Hepatocyte (in vitro differentiated cells): ENCODE measurements around the gene NR3C2. TPM values are rescaled to one million over a fixed set of nuclear protein-coding genes. Genes with fewer than 3 reads are reported as not detected.

Experiments
- DNase-seq: peaks from one replicate; pipeline ENCODE4 v3.0.0-alpha.2; 2016; ENCODE audit warnings: low spot score
- H2AFZ ChIP-seq: fragments of 200-600 bp; sonication (generic); 2 replicates; pipeline ENCODE4 v1.6.0; 2016; ENCODE audit warnings: antibody characterized with exemption, mild to moderate bottlenecking
- H3K27ac ChIP-seq: fragments of 200-600 bp; sonication (generic); 2 replicates; pipeline ENCODE4 v1.5.1; 2016; ENCODE audit warnings: mild to moderate bottlenecking
- H3K27me3 ChIP-seq: fragments of 200-600 bp; sonication (generic); 2 replicates; pipeline ENCODE4 v1.6.1; 2016
- H3K36me3 ChIP-seq: fragments of 200-600 bp; sonication (generic); replicated peaks from 2 replicates; pipeline ENCODE4 v1.5.1; 2016; ENCODE audit warnings: low read depth; ENCODE audit not compliant: insufficient read depth
- H3K4me1 ChIP-seq: fragments of 200-600 bp; sonication (generic); 2 replicates; pipeline ENCODE4 v1.5.1; 2016; ENCODE audit warnings: mild to moderate bottlenecking, moderate library complexity; ENCODE audit not compliant: insufficient read depth
- H3K4me2 ChIP-seq: fragments of 200-600 bp; sonication (generic); 2 replicates; pipeline ENCODE4 v1.6.0; 2016
- H3K4me3 ChIP-seq: fragments of 200-600 bp; sonication (generic); 2 replicates; pipeline ENCODE4 v1.5.1; 2016; ENCODE audit warnings: mild to moderate bottlenecking
- H3K79me2 ChIP-seq: fragments of 200-600 bp; sonication (generic); 2 replicates; pipeline ENCODE4 v1.6.0; 2017; ENCODE audit warnings: mild to moderate bottlenecking
- H3K9me2 ChIP-seq: fragments of 200-600 bp; sonication (generic); replicated peaks from 2 replicates; pipeline ENCODE4 v1.6.0; 2017; ENCODE audit warnings: mild to moderate bottlenecking; ENCODE audit not compliant: insufficient read depth
- H3K9me3 ChIP-seq: fragments of 200-600 bp; sonication (generic); 2 replicates; pipeline ENCODE4 v1.5.1; 2016; ENCODE audit warnings: low read depth, mild to moderate bottlenecking
- H4K20me1 ChIP-seq: fragments of 200-600 bp; sonication (generic); 2 replicates; pipeline ENCODE4 v1.6.0; 2016; ENCODE audit warnings: mild to moderate bottlenecking; ENCODE audit not compliant: insufficient read depth, poor library complexity, severe bottlenecking
- CTCF ChIP-seq: fragments of 200-600 bp; sonication (generic); IDR thresholded peaks from 2 replicates; pipeline ENCODE4 v1.5.1; 2016; ENCODE audit warnings: antibody characterized with exemption, mild to moderate bottlenecking; ENCODE audit not compliant: poor library complexity
- EZH2 ChIP-seq: fragments of 200-600 bp; sonication (generic); IDR thresholded peaks from 2 replicates; pipeline ENCODE4 v1.6.1; 2016; ENCODE audit warnings: antibody characterized with exemption, mild to moderate bottlenecking, borderline replicate concordance
- EZH2phosphoT487 ChIP-seq: fragments of 200-600 bp; sonication (generic); IDR thresholded peaks from one replicate; pipeline ENCODE4 v1.6.1; 2018; ENCODE audit warnings: antibody characterized with exemption, mild to moderate bottlenecking, low read depth, moderate library complexity; ENCODE audit not compliant: unreplicated experiment, severe bottlenecking
- WGBS: methylation state at CpG from one replicate; pipeline ENCODE4 v1.1.6; 2016; ENCODE audit warnings: low lambda C conversion rate; ENCODE audit errors: missing lambda C conversion rate; 5-methylcytosine and 5-hydroxymethylcytosine counted together
- polyA plus RNA-seq: library from polyadenylated mRNA; unstranded; fragments of >200 nt; fragmentation: Nextera tagmentation; extraction: Ambion mirVana; gene quantifications from 2 replicates; pipeline ENCODE4 v1.2.1, GENCODE V29; 2016
- total RNA-seq: library from RNA; depleted of rRNA; stranded (reverse); fragments of >200 nt; gene quantifications from 2 replicates; pipeline ENCODE4 v1.2.3, GENCODE V29; 2014

The NR3C2 gene
- total and polyA plus RNA-seq, 2 experiments from 2014 or later, result 2.3 to 7.1 TPM

GRCh38 chr4:148184922-148185321, 257.3 kb downstream of the NR3C2 start:
- no peaks in the 10 kb centered on the region for H3K79me2 ChIP-seq
- 99% methylated on average over 4 of the region's 4 CpGs for WGBS
- no peak overlapping the region for H3K27ac ChIP-seq
- H2AFZ ChIP-seq, result no peak overlapping the region
- no peak for DNase-seq
- no peaks in the 10 kb centered on the region for H3K9me2 ChIP-seq
- TF ChIP-seq EZH2 (no peak), EZH2phosphoT487 (no peak), CTCF (no peak)
- no peaks in the 10 kb centered on the region for H3K4me1 ChIP-seq
- no peaks in the 10 kb centered on the region for H3K36me3 ChIP-seq
- no peak overlapping the region for H3K4me2 ChIP-seq
- no peaks in the 10 kb centered on the region for H4K20me1 ChIP-seq
- no peak overlapping the region for H3K4me3 ChIP-seq
- H3K27me3 ChIP-seq, result no peaks in the 10 kb centered on the region
- H3K9me3 ChIP-seq, result no peaks in the 10 kb centered on the region

- no peak for DNase-seq
- no peaks in the 10 kb centered on the region for H3K4me1 ChIP-seq
- H3K4me3 ChIP-seq, result no peak overlapping the region
- no peak overlapping the region for H2AFZ ChIP-seq
- peak overlapping the region; percentile 7 for H3K4me2 ChIP-seq
- WGBS, result 78% methylated on average over 3 of the region's 3 CpGs
- H3K9me3 ChIP-seq, result no peaks in the 10 kb centered on the region
- H4K20me1 ChIP-seq, result no peaks in the 10 kb centered on the region
- no peak overlapping the region for H3K27ac ChIP-seq
- H3K9me2 ChIP-seq, result peaks cover 2% of the 10 kb centered on the region
- no peaks in the 10 kb centered on the region for H3K79me2 ChIP-seq
- no peak for TF ChIP-seq CTCF
- no peak for TF ChIP-seq EZH2phosphoT487
- no peak for TF ChIP-seq EZH2
- H3K36me3 ChIP-seq, result no peaks in the 10 kb centered on the region
- H3K27me3 ChIP-seq, result no peaks in the 10 kb centered on the region
Observed at GRCh38 chr4:148182230-148182911, 259.8 kb downstream of the NR3C2 start.

GRCh38 chr4:148173397-148174017, 268.7 kb downstream of the NR3C2 start:
- H3K79me2 ChIP-seq, result no peaks in the 10 kb centered on the region
- no peak overlapping the region for H3K4me3 ChIP-seq
- WGBS, result 92% methylated on average over 5 of the region's 5 CpGs

More at GRCh38 chr4:148173397-148174017, 268.7 kb downstream of the NR3C2 start:
- no peak for DNase-seq
- no peaks in the 10 kb centered on the region for H3K27me3 ChIP-seq
- no peak overlapping the region for H3K27ac ChIP-seq
- no peaks in the 10 kb centered on the region for H3K36me3 ChIP-seq
- no peaks in the 10 kb centered on the region for H4K20me1 ChIP-seq
- H3K9me2 ChIP-seq, result peaks cover 7% of the 10 kb centered on the region
- no peaks in the 10 kb centered on the region for H3K4me1 ChIP-seq
- H2AFZ ChIP-seq, result no peak overlapping the region
- H3K9me3 ChIP-seq, result no peaks in the 10 kb centered on the region
- TF ChIP-seq EZH2phosphoT487 (no peak), CTCF (no peak), EZH2 (no peak)
- H3K4me2 ChIP-seq, result no peak overlapping the region
